Islet of Langerhans (tissue), 1 donor: ENCODE data around the gene STOX2.

Source experiments
- FAIRE-seq: peaks from one replicate; lab custom pipeline; 2011; peaks lifted over from hg19 to GRCh38; lab: Jason Lieb, UNC

The STOX2 gene

GRCh38 chr4:183986971-183987946 is 82.2 kb downstream of the STOX2 start:
- no peak for FAIRE-seq

DNA sequence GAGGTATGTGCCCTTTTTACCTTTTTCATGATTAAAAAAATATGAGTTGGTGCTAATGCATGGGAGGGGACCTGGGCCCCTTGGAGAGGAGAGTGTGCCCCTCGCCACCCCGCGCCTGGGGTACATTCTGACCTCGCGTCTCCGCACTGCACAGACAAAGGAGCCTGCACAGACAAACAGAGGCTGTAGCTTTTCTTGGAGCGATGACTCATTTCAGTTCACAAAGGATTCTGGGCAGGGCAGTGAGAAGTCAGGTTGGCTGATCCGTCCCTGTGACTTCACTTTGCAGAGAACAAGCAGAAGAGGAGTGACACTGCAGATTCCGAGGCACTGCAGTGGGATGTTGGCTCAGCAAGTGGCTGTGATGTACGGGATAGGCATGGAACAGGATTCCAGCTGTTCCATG is 82.9 kb downstream of the STOX2 start:
- peak; percentile 30 for FAIRE-seq

DNA sequence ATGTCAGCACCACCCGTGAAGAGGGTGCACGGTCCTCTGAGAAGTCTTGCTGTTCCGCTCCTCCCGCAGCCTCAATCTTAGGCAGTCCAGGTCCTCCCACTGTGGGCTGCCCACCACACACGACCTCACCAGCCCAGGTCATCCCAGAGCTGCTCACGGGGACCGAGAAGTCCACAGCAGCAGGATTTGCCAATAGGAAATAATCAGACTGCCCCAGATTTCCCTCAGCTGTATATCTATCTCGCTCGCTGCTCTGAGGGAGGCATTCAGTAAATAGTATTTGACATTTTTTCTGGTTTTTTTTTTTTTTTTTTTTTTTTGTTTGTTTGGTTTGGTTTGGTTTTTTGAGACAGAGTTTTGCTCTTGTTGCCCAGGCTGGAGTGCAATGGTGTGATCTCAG is 83.8 kb downstream of the STOX2 start:
- no peak for FAIRE-seq

GRCh38 chr4:183989461-183989860 is 84.4 kb downstream of the STOX2 start:
- FAIRE-seq, result no peak

DNA sequence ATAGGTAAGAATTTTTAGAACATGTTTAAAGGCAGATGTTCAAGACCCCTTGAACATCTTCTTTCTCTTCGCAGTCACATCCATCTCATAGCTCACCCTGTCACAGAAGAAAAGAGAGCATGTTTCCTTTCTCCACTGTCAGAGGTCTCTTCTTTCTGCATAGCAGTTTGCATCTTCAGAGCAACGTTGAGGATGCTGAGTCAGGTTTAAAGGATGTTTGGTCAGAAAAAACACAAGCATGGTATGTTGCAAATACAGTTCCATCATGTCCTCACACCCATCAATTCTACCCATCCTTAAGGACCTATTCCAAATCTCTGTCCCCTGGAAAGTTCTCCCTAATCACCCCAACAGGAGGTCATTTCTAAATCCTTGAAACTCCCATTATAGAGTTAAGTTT is 84.8 kb downstream of the STOX2 start:
- no peak for FAIRE-seq

DNA sequence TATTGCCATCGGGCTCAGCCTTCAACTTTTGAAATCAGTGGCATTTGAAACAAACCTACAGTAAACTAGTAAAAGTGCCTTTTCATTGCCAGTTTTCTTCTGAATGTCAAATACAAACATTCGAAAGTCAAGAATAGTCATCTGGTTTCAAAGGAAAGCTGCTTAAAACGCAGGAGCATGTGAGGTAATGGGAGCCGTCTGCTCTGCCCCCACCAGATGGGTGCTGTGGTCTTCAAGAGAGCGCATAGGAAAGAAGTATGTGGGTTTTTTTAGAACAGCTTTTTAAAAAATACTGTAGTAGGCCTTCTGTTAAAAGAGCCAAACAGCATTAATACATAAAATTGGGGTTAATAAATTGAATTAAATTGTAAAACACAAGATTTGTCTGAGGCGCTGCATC is 88.6 kb downstream of the STOX2 start:
- no peak for FAIRE-seq

GRCh38 chr4:183995570-183995969 is 90.5 kb downstream of the STOX2 start:
- FAIRE-seq, result no peak

DNA sequence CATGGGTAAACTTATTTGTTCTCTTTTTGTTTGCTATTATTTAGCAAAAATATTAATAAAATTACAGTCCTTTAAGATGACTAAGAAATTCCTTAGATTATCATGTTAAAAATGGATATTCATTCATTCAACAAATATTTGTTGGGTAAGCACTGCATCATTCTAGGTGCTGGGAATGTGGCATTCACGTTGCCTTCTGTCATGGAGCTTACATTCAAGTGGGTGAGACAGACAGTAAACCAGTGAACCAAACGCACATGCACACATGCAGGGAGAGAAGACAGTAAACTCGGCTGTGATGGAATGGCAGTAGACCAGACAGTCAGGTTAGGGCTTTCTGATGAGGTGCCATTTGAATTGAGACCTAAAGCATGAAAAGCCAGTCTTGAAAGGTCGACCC is 91.8 kb downstream of the STOX2 start:
- no peak for FAIRE-seq

DNA sequence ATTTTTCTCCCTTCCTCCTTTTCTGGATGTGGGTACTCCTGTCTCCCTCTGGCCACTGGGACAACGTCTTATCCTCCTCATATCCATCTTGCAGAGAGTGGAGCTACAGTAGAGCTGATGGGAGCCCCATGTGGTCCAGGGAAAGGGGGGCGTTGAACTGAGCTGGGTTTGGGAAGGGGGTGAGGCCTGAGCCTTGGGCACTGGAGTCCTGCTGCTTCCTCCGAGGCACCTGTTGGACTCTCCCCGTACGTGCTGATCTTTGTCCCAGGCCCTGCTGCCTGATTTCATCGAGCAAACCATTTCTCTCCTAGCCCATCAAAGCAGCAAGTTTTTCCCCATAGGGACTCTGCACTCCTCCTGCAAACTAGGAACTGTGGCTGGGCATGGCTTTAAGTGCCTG is 94.3 kb downstream of the STOX2 start:
- FAIRE-seq, result no peak

DNA sequence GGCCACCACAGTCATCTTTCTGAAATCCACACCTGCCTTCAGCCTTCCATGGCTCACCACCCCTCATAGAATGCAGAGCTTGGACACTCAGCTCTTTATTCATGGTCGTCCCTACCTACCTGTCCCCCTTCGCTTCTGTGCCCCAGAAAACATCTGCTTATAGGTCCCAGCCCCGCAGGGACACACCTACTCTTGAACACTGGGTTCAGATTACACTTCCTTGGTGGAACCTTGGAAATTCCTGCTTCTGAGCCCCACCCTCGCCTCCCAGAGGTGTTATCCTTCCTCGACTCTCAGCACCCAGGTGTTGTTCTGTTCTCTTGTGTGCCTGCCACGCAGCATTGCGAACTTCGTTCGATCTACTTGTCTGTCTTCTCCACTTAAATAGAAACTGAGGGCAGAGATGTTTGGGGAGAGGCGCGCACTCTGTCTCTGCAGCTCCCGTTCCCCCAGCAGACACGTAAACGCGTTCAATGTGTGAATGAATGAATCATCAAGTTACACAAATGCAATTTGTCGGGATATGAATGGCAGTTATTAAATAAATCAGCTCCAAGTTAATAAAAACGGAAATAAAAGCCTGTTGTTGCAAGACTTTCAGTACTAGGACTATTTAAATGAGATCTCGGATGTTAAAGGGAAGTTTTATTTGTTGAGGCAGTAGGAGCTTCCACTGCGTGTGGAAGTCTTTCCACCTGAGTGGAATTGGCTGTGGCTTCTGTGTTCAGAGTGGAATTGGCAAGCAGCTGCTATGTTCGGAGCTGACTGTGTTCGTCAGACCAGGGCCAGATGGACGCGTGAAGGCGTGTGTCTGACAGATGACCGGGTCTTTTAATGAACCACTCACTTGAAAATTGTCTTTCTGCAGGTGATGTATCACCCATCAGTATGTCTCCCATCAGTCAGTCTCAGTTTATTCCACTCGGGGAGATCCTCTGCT is 95.6 kb downstream of the STOX2 start:
- FAIRE-seq, result no peak

- no peak for FAIRE-seq
Measured at GRCh38 chr4:184003433-184003832, 98.3 kb downstream of the STOX2 start.

DNA sequence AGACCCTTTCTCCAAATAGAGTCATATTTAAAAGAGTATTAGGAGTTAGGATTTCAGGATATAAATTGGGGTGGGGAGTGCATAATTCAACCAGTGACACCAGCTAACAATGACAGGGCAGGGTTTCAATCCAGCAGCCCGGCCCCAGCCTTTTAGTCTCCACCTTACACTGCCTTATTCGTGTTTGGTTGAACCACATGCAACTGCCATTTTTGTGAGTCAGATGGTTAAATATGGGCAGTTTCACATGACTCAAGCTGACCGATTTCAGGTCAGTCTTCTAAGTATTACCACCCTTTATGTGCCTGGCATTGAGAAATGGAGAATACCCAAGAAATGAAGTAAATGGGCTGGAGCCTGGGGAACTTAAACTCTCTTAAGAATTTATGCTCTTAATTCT is 102.8 kb downstream of the STOX2 start:
- no peak for FAIRE-seq

DNA sequence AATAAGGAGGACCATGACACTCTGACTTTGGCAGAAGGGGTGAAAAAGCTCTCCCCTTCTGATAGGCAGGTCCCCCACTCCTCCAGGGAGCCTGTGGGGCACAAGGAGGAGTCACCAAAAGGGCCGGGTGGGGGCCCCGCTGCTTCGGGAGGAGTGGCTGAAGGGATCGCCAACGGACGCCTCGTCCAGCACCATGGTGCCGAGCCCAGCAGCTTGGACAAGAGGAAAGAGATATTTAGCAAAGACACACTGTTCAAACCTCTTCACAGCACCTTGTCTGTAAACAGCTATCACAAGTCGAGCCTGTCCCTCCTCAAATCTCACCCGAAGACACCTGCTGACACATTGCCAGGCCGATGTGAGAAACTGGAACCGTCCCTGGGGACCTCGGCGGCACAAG is 105.6 kb downstream of the STOX2 start:
- FAIRE-seq, result no peak

DNA sequence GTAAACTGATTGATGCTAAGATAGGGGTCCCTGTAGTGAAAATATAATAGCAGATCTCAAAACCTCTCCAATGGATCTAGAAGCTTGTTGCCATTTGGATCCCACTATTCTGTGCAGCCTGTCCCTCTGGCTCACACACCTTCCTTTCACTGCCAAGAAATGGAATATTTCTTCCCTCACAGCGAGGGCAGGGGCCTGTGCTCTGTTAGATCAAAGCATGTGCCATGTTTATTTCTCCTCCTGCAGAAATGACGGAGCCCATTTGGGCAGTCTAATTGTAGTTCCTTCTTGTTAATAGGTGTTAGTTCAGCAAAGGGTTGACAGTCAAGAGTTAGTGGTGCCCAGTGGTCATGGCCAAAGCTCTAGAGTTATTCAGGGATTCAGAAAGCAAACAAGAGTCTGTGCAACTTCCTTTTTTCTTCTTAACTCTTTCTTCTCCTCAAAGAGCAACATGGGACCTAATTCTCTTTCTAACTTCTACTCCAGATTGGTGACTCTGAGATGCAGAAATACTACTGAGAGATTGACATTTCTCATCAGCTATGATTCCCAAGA is 106.8 kb downstream of the STOX2 start:
- FAIRE-seq, result no peak

GRCh38 chr4:184012937-184013336 is 107.8 kb downstream of the STOX2 start:
- FAIRE-seq, result peak; percentile 71

- no peak for FAIRE-seq
Measured at GRCh38 chr4:184014301-184014700, 109.2 kb downstream of the STOX2 start.

GRCh38 chr4:184016759-184017668 is 111.9 kb downstream of the STOX2 start:
- FAIRE-seq, result no peak

- no peak for FAIRE-seq
Measured at GRCh38 chr4:184019076-184019475, 114.0 kb downstream of the STOX2 start.

- no peak for FAIRE-seq
Measured at GRCh38 chr4:184019667-184020623, 114.8 kb downstream of the STOX2 start.

DNA sequence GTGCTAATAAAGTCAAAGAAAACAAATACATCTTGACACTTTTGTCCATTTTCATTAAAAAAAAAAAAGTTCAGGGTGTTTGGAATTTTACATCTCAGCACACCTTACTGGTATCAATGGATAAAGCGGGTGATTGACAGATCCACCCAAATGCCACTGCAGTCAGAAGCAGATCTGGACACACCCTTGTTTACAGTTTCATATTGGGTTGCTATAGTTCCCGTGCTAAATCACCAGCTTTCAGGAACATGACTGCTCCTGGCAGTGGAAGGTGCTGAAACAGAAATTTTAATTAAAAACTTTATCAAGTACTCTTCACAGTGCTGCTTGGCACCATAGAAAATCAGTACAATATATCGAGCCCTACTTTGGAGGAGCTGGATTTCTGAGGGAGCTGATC is 116.3 kb downstream of the STOX2 start:
- no peak for FAIRE-seq
